Measurements from ENCODE around the gene OSBPL5. TPM values are rescaled to one million over a fixed set of nuclear protein-coding genes. Genes with fewer than 3 reads are reported as not detected.
"Not testable (repeated sequence)": the region's sequence is repeated elsewhere in the genome, so short reads cannot be mapped to it uniquely, and the experiment has no call there.

Gene OSBPL5
- total RNA-seq, 1 donor from 2014 or later = 92.0 TPM

DNA sequence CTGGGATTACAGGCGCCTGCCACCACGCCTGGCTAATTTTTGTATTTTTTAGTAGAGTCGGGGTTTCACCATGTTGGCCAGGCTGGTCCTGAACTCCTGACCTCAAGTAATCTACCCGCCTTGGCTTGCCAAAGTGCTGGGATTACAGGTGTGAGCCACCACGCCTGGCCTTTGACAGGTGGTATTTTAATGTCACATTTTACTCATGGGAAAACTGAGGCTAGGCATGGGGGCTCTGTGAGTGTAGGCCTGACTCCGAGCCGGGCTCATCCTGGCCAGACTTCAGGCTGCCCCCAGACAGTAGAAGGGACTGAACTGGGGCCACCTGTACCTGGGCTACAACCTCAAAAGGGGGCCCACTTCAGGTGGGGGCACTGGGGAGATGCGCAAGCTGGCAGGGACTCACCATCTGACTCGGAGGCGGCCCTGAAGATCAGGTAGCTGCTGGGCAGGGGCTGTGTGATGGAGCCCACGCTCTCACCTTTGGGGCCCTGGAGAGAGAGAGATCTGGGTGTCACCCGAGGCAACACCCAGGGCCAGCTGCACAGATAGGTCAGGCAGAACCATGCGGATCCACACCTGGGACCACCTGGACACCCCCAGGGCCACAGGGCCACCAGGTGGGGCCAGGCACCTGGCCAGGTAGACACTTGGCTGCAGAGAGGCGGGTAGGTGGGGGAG, 45.8 kb downstream of the OSBPL5 start:
- peaks cover 29 to 35% of the 10 kb centered on the region in 2 donors for H3K36me3 ChIP-seq
- no peaks in the 10 kb centered on the region for H3K9me3 ChIP-seq
- H3K27ac ChIP-seq = no peak overlapping the region
- no peaks in the 10 kb centered on the region for H3K27me3 ChIP-seq
- TF ChIP-seq, protein P1, sequence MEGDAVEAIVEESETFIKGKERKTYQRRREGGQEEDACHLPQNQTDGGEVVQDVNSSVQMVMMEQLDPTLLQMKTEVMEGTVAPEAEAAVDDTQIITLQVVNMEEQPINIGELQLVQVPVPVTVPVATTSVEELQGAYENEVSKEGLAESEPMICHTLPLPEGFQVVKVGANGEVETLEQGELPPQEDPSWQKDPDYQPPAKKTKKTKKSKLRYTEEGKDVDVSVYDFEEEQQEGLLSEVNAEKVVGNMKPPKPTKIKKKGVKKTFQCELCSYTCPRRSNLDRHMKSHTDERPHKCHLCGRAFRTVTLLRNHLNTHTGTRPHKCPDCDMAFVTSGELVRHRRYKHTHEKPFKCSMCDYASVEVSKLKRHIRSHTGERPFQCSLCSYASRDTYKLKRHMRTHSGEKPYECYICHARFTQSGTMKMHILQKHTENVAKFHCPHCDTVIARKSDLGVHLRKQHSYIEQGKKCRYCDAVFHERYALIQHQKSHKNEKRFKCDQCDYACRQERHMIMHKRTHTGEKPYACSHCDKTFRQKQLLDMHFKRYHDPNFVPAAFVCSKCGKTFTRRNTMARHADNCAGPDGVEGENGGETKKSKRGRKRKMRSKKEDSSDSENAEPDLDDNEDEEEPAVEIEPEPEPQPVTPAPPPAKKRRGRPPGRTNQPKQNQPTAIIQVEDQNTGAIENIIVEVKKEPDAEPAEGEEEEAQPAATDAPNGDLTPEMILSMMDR (IDR thresholded peaks at IDR 0.05) = no peak
- peak in 1 of 2 donors; percentile 52 for DNase-seq (ENCODE audit: low spot score in 2 of 2)
- peaks cover 12 to 14% of the 10 kb centered on the region in 2 donors for H3K4me1 ChIP-seq
- no peak overlapping the region for H3K4me3 ChIP-seq
- intact Hi-C loops (cut with DNase I) = no loop called here

DNA sequence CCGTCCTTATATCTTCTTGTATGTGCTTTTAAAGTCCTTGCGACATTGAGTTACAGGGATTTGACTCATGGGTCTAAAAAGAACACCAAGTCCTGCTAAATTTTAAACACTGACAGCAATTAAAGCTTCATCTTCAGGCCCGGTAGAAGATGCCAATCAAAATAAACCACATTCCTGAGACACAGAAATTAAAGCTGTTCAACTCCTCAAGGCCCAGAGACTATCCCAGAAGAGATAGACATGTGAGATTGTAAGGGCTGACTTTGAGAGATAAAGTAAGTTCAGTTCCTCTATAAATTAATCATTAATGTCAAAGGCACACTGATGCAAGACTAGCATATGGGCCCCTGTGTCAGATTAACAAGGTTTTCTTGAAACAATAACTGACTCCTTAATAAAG, 49.8 kb downstream of the OSBPL5 start:
- Histone ChIP-seq H3K27ac (no peak overlapping the region), H3K4me3 (no peak overlapping the region), H3K4me1 (no peaks in the 10 kb centered on the region), H3K36me3 (peaks cover 20 to 24% of the 10 kb centered on the region in 2 donors), H3K9me3 (no peaks in the 10 kb centered on the region), H3K27me3 (no peaks in the 10 kb centered on the region)
- intact Hi-C loops (cut with DNase I) = no loop called here
- DNase-seq (ENCODE audit: low spot score in 2 of 2) = no peak
- TF ChIP-seq, protein P1 (IDR thresholded peaks at IDR 0.05) = no peak

DNA sequence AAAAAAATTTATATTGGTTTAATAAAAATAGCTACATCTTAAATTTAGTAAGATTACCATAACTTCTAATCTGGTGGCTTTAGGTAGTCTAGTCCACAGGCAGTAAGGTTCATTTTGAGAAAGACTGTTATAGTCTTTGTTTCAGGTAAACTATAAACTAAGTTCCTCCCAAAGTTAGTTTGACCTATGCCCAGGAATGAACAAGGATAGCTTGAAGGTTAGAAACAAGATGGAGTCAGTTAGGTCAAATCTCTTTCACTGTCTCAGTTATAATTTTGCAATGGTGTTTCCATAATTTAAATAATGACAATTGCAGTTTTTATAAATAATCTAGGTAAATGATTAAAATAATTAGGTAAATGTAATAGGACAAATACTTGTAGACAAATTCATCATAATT, 51.4 kb downstream of the OSBPL5 start:
- DNase-seq (ENCODE audit: low spot score in 2 of 2); H3K4me3 ChIP-seq; intact Hi-C loops (cut with DNase I); H3K27me3 ChIP-seq; H3K4me1 ChIP-seq; H3K9me3 ChIP-seq; H3K27ac ChIP-seq: not testable (repeated sequence)
- peaks cover 9 to 26% of the 10 kb centered on the region in 2 donors for H3K36me3 ChIP-seq

DNA sequence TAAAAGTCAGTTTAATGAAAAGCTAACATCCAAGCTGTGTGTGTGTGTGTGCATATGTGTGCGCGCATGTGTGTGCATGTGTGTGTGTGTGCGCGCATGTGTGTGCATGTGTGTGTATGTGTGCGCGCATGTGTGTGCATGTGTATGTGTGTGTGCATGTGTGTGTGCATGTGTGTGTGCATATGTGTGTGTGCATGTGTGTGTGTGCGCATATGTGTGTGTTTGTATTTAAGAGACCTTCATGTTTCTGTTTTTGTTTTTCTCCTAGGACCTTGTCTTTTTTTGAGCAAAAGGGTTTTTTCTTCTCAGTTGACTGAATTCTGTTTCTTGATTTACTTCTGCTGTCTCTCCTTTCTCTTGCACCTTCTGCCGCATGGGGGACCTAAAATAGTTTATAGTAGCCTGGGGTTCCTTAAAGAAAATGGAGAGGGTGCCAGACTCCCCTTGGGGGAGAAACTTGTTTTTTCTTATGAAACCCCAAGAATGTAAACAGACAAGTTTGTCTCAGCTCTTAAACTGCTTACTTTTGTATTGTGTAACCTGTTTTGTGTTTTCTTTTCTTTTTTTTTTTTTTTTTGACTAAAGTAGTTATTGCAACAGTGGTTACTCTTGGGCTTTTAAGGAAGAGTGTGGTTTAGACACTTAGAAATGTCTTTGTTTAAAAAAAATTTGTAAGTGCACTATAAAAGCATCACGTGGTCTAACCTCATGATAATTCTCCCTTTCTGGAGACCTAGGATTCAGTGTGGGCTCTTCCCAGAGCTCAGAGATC, 53.0 kb downstream of the OSBPL5 start:
- DNase-seq (ENCODE audit: low spot score in 2 of 2) = no peak
- H3K27ac ChIP-seq = no peak overlapping the region
- intact Hi-C loops (cut with DNase I) = no loop called here
- no peaks in the 10 kb centered on the region for H3K9me3 ChIP-seq
- TF ChIP-seq, protein P1 (IDR thresholded peaks at IDR 0.05) = no peak
- no peaks in the 10 kb centered on the region for H3K4me1 ChIP-seq
- H3K36me3 ChIP-seq = peaks cover 17 to 36% of the 10 kb centered on the region in 2 donors
- H3K27me3 ChIP-seq = no peaks in the 10 kb centered on the region
- H3K4me3 ChIP-seq = no peak overlapping the region

DNA sequence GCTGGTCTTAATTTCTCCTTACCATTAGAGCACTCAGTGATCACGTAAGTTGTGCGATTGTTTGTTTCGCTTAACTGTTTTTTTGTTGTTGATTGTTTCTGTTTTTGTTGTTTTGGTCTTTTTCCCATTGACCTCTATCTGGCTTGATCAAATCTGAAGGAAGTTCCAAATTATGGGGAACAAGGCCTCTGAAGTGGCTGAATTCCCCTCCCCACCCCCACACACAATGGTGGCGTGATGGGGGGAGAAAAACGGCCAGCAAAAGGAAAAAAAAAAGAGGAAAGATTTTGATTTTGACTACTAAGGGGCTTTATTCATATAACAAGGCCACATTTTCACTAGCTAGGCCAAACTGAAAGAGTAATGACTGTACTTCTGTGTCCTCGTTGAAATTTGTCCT, 53.6 kb downstream of the OSBPL5 start:
- peaks cover 23 to 42% of the 10 kb centered on the region in 2 donors for H3K36me3 ChIP-seq
- TF ChIP-seq, protein P1 (IDR thresholded peaks at IDR 0.05) = no peak
- DNase-seq (ENCODE audit: low spot score in 2 of 2) = no peak

More for the DNA sequence above, 53.6 kb downstream of the OSBPL5 start:
- intact Hi-C loops (cut with DNase I) = no loop called here
- H3K27ac ChIP-seq = no peak overlapping the region
- H3K27me3 ChIP-seq = no peaks in the 10 kb centered on the region
- H3K4me1 ChIP-seq = no peaks in the 10 kb centered on the region
- H3K4me3 ChIP-seq = no peak overlapping the region
- H3K9me3 ChIP-seq = no peaks in the 10 kb centered on the region
